Iris pigment epithelial cell (primary cell): ENCODE results near the gene CEP290.
"Not testable (repeated sequence)": the region's sequence is repeated elsewhere in the genome, so short reads cannot be mapped to it uniquely, and the experiment has no call there.

Experiments used
- DNase-seq: peaks from one replicate; pipeline ENCODE4 v3.0.0-alpha.2; 2011; ENCODE audit warnings: low read depth

Gene CEP290

GRCh38 chr12:88144546-88145468, 2.9 kb upstream of the CEP290 start:
- DNase-seq, result no peak

DNA sequence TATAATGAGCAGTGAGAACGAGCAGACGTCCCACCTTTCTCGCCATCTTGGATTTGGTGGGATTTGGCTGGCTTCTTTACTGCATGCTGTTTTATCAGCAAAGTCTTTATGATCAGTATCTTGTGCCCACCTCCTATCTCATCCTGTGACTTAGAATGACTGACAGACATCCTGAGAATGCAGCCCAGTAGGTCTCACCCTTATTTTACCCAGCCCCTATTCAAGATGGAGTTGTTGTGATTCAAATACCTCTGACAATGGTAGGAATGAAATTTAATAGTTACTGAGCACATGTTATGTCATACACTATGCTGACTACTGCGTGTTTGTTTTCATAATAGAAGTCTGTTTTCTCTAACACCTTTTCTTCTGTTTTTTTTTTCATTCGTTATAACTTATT, 2.1 kb upstream of the CEP290 start:
- DNase-seq, result no peak

- DNase-seq, result no peak
Observed at GRCh38 chr12:88142610-88142991, 713 bp upstream of the CEP290 start.

GRCh38 chr12:88141425-88141773, 489 bp downstream of the CEP290 start:
- DNase-seq, result no peak

GRCh38 chr12:88139711-88140110, 2.2 kb downstream of the CEP290 start:
- not testable (repeated sequence) for DNase-seq

GRCh38 chr12:88133181-88133580, 8.7 kb downstream of the CEP290 start:
- not testable (repeated sequence) for DNase-seq

GRCh38 chr12:88132392-88132791, 9.5 kb downstream of the CEP290 start:
- peak; percentile 9 for DNase-seq

GRCh38 chr12:88127855-88128254, 14.0 kb downstream of the CEP290 start:
- no peak for DNase-seq

DNA sequence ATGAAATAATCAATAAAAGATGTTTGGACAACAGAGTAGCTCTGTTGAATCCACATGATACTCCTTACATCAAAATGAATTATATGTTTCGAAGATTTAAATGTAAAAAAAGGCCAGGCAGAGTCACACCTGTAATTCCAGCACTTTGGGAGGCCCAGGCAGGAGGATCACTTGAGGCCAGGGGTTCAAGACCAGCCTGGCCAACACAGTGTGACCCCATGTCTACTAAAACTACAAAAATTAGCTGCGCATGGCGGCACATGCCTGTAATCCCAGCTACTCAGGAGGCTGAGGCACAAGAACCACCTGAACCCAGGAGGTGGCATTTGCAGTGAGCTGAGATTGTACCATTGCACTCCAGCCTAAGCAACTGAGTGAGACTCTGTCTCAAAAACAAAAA, 14.8 kb downstream of the CEP290 start:
- no peak for DNase-seq

DNA sequence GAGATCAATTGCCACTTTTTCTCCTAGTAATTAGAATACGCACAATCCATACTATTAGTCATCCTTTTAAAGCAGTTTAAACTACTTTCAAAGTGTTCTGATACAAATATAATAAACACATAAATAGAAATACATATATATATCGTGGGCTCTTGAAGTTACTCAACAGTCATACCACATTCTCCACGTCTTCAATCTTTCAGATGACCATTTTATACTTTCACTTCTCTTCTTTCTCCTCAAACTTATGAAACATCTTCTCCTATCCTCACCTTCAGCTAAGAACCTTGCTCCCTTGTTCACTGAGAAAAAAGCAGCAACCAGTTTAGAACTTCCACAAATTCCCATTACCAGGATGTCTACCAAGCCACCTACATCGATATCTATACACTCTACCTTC, 19.2 kb downstream of the CEP290 start:
- DNase-seq, result no peak

GRCh38 chr12:88113871-88114270, 28.0 kb downstream of the CEP290 start:
- peak; percentile 26 for DNase-seq

GRCh38 chr12:88111074-88111652, 30.7 kb downstream of the CEP290 start:
- DNase-seq, result peak; percentile 61

GRCh38 chr12:88108021-88108420, 33.9 kb downstream of the CEP290 start:
- peak; percentile 64 for DNase-seq

GRCh38 chr12:88093573-88093972, 48.3 kb downstream of the CEP290 start:
- DNase-seq, result no peak

DNA sequence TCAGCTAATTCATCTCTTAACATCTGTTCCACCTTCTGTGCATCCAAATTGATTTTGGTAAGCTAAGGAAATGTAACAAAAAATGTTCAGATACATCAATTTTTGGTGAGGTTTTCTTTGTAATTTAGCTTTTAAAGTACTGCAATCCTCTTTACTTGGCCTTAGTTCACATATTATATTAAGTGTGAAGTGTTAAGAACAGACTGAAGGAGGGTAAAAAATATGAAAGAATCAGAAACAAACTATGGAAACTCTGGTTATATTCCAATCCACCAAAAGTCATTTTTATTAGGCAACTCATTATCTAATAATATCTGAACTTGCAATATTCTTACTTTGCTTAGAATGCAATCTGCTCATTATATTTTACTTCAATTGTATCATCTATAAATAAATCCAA, 49.1 kb downstream of the CEP290 start:
- no peak for DNase-seq

GRCh38 chr12:88084210-88084609, 57.7 kb downstream of the CEP290 start:
- no peak for DNase-seq

GRCh38 chr12:88083634-88084033, 58.3 kb downstream of the CEP290 start:
- DNase-seq, result no peak

DNA sequence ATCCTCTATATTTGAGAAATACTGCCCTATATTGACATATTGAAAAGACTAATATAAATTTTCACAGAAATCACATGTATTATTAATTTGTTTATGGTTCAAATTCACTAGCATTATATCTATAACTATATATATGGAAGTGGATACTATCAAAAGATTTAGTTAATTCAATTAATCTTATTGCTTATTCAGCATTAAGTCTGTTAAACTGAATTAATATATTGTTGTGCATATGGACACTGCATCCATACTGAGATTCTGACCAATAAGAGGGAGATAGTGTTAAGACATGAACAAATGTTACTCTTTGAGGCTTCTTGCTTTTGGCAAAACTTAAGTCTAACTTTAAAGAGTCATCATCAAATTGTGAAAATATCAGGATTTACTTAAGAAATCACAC, 60.6 kb downstream of the CEP290 start:
- no peak for DNase-seq

GRCh38 chr12:88067301-88067700, 74.6 kb downstream of the CEP290 start:
- DNase-seq, result peak; percentile 32

DNA sequence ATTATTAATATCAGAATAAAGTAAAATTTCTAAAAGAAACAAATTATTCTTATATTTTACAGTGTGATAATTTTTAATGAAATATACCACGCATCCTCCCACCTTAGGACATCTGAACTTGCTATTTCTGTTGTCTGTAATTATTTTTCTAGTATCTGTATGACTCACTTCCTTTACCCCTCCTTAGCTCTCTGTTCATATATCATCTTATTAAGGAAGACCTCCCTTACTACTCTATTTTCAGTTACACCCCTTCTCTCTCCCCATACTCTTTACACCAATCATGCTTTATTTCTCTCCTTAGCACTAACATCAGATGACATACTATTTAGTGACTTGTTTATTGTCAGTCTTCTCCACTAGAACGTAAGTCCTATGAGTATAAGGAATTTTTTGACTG, 78.5 kb downstream of the CEP290 start:
- DNase-seq, result peak; percentile 41

DNA sequence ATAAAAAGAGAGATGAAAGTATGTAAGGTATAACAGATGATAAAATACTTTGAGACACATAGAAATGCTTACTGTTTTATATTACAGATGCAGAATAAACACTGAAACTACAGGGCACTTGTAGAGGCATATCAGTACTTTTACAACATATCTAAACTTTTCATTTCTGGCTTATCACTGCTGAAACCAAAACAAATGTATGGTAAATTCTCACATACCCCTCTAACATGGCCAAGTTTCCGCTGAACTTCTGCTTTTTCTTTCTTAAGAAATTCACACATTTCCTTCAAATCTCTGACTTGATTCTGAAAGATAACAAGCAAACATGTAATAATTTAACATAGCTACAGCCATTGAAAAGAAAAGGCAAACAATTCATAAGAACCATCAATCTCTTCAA, 79.4 kb downstream of the CEP290 start:
- no peak for DNase-seq

- DNase-seq, result no peak
Observed at GRCh38 chr12:88058719-88059077, 83.2 kb downstream of the CEP290 start.

- DNase-seq, result no peak
Observed at GRCh38 chr12:88057994-88058718, 83.7 kb downstream of the CEP290 start.
